K562 (cell line): ENCODE measurements around the gene DIPK1B. TPM values are rescaled to one million over a fixed set of nuclear protein-coding genes. Genes with fewer than 3 reads are reported as not detected.

Experiments
- ATAC-seq: fragments of 200-7000 bp; cut with Tn5 transposase; 3 replicates; pipeline ENCODE4 v1.9.1; 2020; ENCODE audit warnings: moderate library complexity
- BruUV-seq: library from RNA; stranded (reverse); fragments of 400-500 nt; replicated peaks from 2 replicates; lab custom pipeline; 2021; lab: Mats Ljungman, UMichigan
- CTCF ChIA-PET: fragments of 300-600 bp; formaldehyde crosslinking; extraction: SDS; loops from one replicate; lab custom pipeline; 2021; ENCODE audit warnings: low intra/inter-chr PET ratio; lab: Yijun Ruan, JAX
- POLR2A ChIA-PET: fragments of 300-600, 350-650 bp; sonication (Branson Sonifier 250); formaldehyde crosslinking; extraction: SDS; loops from one replicate; lab custom pipeline; 2021; ENCODE audit warnings: antibody characterized with exemption, inconsistent platforms; lab: Yijun Ruan, JAX
- DNase-seq, 4 experiments: peaks; one replicate each; pipeline versions ENCODE4 v3.0.0 to v3.0.0-alpha.2; 2011 to 2018; ENCODE audit warnings: low spot score in 3 of 4, mixed read lengths in 3 of 4; ENCODE audit errors: extremely low read depth in 1 of 4
- FAIRE-seq: peaks from 2 replicates; lab custom pipeline; 2011; peaks lifted over from hg19 to GRCh38; lab: Jason Lieb, UNC
- H2AFZ ChIP-seq: 2 replicates; pipeline ENCODE4 v1.6.0; 2011; ENCODE audit warnings: low read depth, low read length, control low read depth, inconsistent platforms
- H3K27ac ChIP-seq: fragments of 200-600 bp; 3 replicates; pipeline ENCODE4 v1.8.0; 2011; ENCODE audit warnings: low read depth, mild to moderate bottlenecking, control low read depth, inconsistent platforms, low read length, moderate library complexity, mixed read lengths; ENCODE audit errors: extremely low read depth
- H3K27me3 ChIP-seq, 2 experiments: fragments of 300-600 bp in 1 of 2; 2 replicates in 1 of 2; 3 replicates in 1 of 2; pipeline versions ENCODE4 v1.6.0 to v1.8.0; 2011; ENCODE audit warnings: inconsistent platforms in 2 of 2, low read length in 2 of 2, mild to moderate bottlenecking in 1 of 2, mixed read lengths in 1 of 2, moderate library complexity in 1 of 2; ENCODE audit not compliant: control insufficient read depth in 2 of 2, insufficient read depth in 2 of 2
- H3K36me3 ChIP-seq: fragments of 300-600 bp; 3 replicates; pipeline ENCODE4 v1.8.0; 2011; ENCODE audit warnings: mild to moderate bottlenecking, low read length, inconsistent platforms; ENCODE audit not compliant: control insufficient read depth, insufficient read depth
- H3K4me1 ChIP-seq, 2 experiments: fragments of 200-600 bp in 1 of 2; replicated peaks in 1 of 2; 2 replicates in 1 of 2; 3 replicates in 1 of 2; pipeline versions ENCODE4 v1.5.1 to v1.8.0; 2011; ENCODE audit warnings: inconsistent platforms in 2 of 2, low read length in 2 of 2, mild to moderate bottlenecking in 1 of 2, mixed read lengths in 1 of 2, moderate library complexity in 1 of 2; ENCODE audit not compliant: control insufficient read depth in 2 of 2, insufficient read depth in 2 of 2
- H3K4me2 ChIP-seq: 2 replicates; pipeline ENCODE4 v1.6.1; 2011; ENCODE audit warnings: low read length, control low read depth, inconsistent platforms, mixed read lengths; ENCODE audit not compliant: insufficient read depth
- H3K4me3 ChIP-seq: fragments of 200-600 bp; sonication (generic), shearing (Covaris generic); 2 replicates; pipeline ENCODE4 v1.5.1; 2016; ENCODE audit warnings: control low read depth, inconsistent platforms
- H3K79me2 ChIP-seq: fragments of 200-600 bp; 3 replicates; pipeline ENCODE4 v1.8.0; 2011; ENCODE audit warnings: low read length, inconsistent platforms; ENCODE audit not compliant: control insufficient read depth, insufficient read depth
- H3K9ac ChIP-seq, 2 experiments: 2 replicates each; pipeline versions ENCODE4 v1.6.0 to v1.6.1; 2011; ENCODE audit warnings: low read depth in 2 of 2, low read length in 2 of 2, control low read depth in 1 of 2, inconsistent platforms in 1 of 2, mild to moderate bottlenecking in 1 of 2, mixed read lengths in 1 of 2; ENCODE audit not compliant: insufficient read depth in 1 of 2
- H3K9me1 ChIP-seq: one replicate; pipeline ENCODE4 v1.6.0; 2011; ENCODE audit warnings: inconsistent platforms, mild to moderate bottlenecking, low read length, moderate library complexity; ENCODE audit not compliant: control insufficient read depth, insufficient read depth
- H3K9me3 ChIP-seq: replicated peaks from 2 replicates; pipeline ENCODE4 v1.5.1; 2011; ENCODE audit warnings: low read depth, low read length, inconsistent platforms; ENCODE audit not compliant: control insufficient read depth, insufficient read depth
- H4K20me1 ChIP-seq: replicated peaks from 2 replicates; pipeline ENCODE4 v1.6.1; 2011; ENCODE audit warnings: low read length, inconsistent platforms, mixed read lengths; ENCODE audit not compliant: control insufficient read depth, insufficient read depth
- ADNP ChIP-seq: fragments of 200-800 bp; sonication (Bioruptor generic); IDR thresholded peaks from 2 replicates; pipeline ENCODE4 v1.6.1; 2016; ENCODE audit warnings: missing genetic modification characterization, missing compliant biosample characterization
- ATF3 ChIP-seq, 2 experiments: fragments of 450-650 bp in 1 of 2; sonication (generic) in 1 of 2; formaldehyde crosslinking in 1 of 2; IDR thresholded peaks in 1 of 2; conservative IDR thresholded peaks in 1 of 2; 2 replicates each; pipeline versions ENCODE4 v1.6.1 to v1.8.1; 2016 to 2023; ENCODE audit warnings: mild to moderate bottlenecking in 2 of 2, moderate library complexity in 2 of 2, inconsistent platforms in 1 of 2, missing genetic modification reagents in 1 of 2
- BCOR ChIP-seq: fragments of 450-650 bp; IDR thresholded peaks from 2 replicates; pipeline ENCODE4 v1.6.1; 2016
- KDM1A ChIP-seq, 2 experiments: fragments of 450-650 bp; IDR thresholded peaks; 2 replicates each; pipeline ENCODE4 v1.6.1; 2016; ENCODE audit warnings: mild to moderate bottlenecking in 2 of 2
- OTX1 ChIP-seq: fragments of 450-650 bp; formaldehyde crosslinking; IDR thresholded peaks from 2 replicates; pipeline ENCODE4 v1.4.0; 2022; ENCODE audit warnings: mild to moderate bottlenecking
- RBM14 ChIP-seq: fragments of 200-400 bp; formaldehyde crosslinking; IDR thresholded peaks from 2 replicates; pipeline ENCODE4 v1.6.1; 2018; ENCODE audit warnings: low read depth, mild to moderate bottlenecking, low read length, moderate library complexity, borderline replicate concordance; ENCODE audit not compliant: insufficient read depth
- SMARCA5 ChIP-seq: fragments of 450-650 bp; IDR thresholded peaks from 2 replicates; pipeline ENCODE4 v1.6.1; 2016
- TEAD4 ChIP-seq, 2 experiments: sonication (generic) in 1 of 2; formaldehyde crosslinking in 1 of 2; IDR thresholded peaks; 2 replicates each; pipeline versions ENCODE4 v1.6.1 to v1.8.0; 2012 to 2022; ENCODE audit warnings: borderline replicate concordance in 1 of 2, inconsistent platforms in 1 of 2, low read length in 1 of 2, mild to moderate bottlenecking in 1 of 2, missing genetic modification reagents in 1 of 2
- ZFP36 ChIP-seq: fragments of 150-350 bp; IDR thresholded peaks from 2 replicates; pipeline ENCODE4 v1.6.1; 2018; ENCODE audit warnings: low read length, low read depth; ENCODE audit not compliant: partially characterized antibody
- ZNF174 ChIP-seq: fragments of 250-450 bp; sonication (Bioruptor Pico); IDR thresholded peaks from 2 replicates; pipeline ENCODE4 v1.4.0; 2020; ENCODE audit warnings: mild to moderate bottlenecking
- WGBS: fragments of 100-300 bp; shearing (Covaris generic); methylation state at CpG from one replicate; pipeline ENCODE4 v1.1.6; 2016; ENCODE audit warnings: low coverage, mixed read lengths; ENCODE audit not compliant: insufficient coverage; ENCODE audit errors: missing lambda C conversion rate; 5-methylcytosine and 5-hydroxymethylcytosine counted together
- in situ Hi-C: fragments of 300-500 bp; cut with MboI; formaldehyde crosslinking; loops from 4 replicates; pipeline ENCODE4 v1.15.0; 2018; ENCODE audit warnings: inconsistent platforms, mixed read lengths
- intact Hi-C: fragments of 100-400 bp; cut with micrococcal nuclease; formaldehyde crosslinking; loops from 2 replicates; pipeline ENCODE4 v1.14.2; 2022
- polyA plus RNA-seq, 8 experiments: library from polyadenylated mRNA; depleted of rRNA in 4 of 8; stranded (reverse) in 5 of 8; unstranded in 3 of 8; fragments of >200 nt; fragmentation: Nextera tagmentation in 2 of 8; fragmentation: Illumina TruSeq in 1 of 8; extraction: Ambion mirVana in 2 of 8; extraction: Trizol in 1 of 8; gene quantifications; 2 replicates each; pipeline versions ENCODE4 v1.2.1 to v1.2.3, GENCODE V29; 2011 to 2014; ENCODE audit warnings: inconsistent platforms in 1 of 8, missing spikeins in 1 of 8
- total RNA-seq, 7 experiments: library from RNA; depleted of rRNA in 6 of 7; stranded (reverse); fragments of >200 nt in 6 of 7; fragmentation: Illumina TruSeq in 2 of 7; extraction: Trizol in 2 of 7; gene quantifications; 2 replicates each; pipeline versions ENCODE4 v1.2.1 to v1.2.3, GENCODE V29; 2011 to 2021; ENCODE audit warnings: low replicate concordance in 1 of 7

DIPK1B gene
- total and polyA plus RNA-seq, 9 of the 15 experiments (the other 6 are each of a cell fraction or from before 2014, with no cell fraction given) = 0.08 to 22.3 (median 5.9) TPM

- intact Hi-C loops = no loop called here
- FAIRE-seq (no peak), DNase-seq (peak in 1 of 4 experiments; percentile 42), ATAC-seq (no peak)
- ChIA-PET POLR2A (interaction anchor here (0.5 to 1.6 kb wide), 3 partner anchors 10 to 1209 kb away, joined by 3 to 6 read pairs (median 3); no protein-coding TSS in a partner anchor), CTCF (no interaction called here)
- Histone ChIP-seq H3K4me1 (peaks cover 8 to 78% of the 10 kb centered on the region in 2 experiments; a peak in 4 of 5 replicates), H3K36me3 (no peaks in the 10 kb centered on the region), H2AFZ (no peak overlapping the region), H3K9me1 (no peaks in the 10 kb centered on the region), H4K20me1 (no peaks in the 10 kb centered on the region), H3K4me2 (no peak overlapping the region), H3K27ac (no peak overlapping the region), H3K4me3 (no peak overlapping the region), H3K27me3 (no peaks in the 10 kb centered on the region), H3K9ac (peak overlapping the region in 1 of 2 experiments; percentile 76; a peak in 2 of 4 replicates), H3K9me3 (no peaks in the 10 kb centered on the region), H3K79me2 (no peaks in the 10 kb centered on the region)
- in situ Hi-C loops = no loop called here
- 37% methylated on average over 5 of the region's 13 CpGs for WGBS
- BruUV-seq = no TSS peak
- TF ChIP-seq BCOR = peak; percentile 82
- no peak for TF ChIP-seq OTX1 (CRISPR knock-in tag)
- TF ChIP-seq ZFP36 = peak; percentile 89
- no peak for TF ChIP-seq TEAD4 (IDR thresholded peaks at IDR 0.05; ENCODE audit: low read length)
- peak; percentile 68 for TF ChIP-seq TEAD4 (CRISPR knock-in tag; IDR thresholded peaks at IDR 0.05; ENCODE audit: borderline replicate concordance)
- no peak for TF ChIP-seq ATF3 (IDR thresholded peaks at IDR 0.05)
- no peak for TF ChIP-seq ATF3 (CRISPR knock-in tag; conservative IDR thresholded peaks at IDR 0.05)
- no peak for TF ChIP-seq ZNF174 (CRISPR knock-in tag)
- TF ChIP-seq KDM1A (IDR thresholded peaks at IDR 0.05) = peak; percentile 44 to 53; a peak in 2 of 4 replicates
- peak; percentile 4; the same call in 1 of the 2 replicates for TF ChIP-seq SMARCA5
- no peak for TF ChIP-seq RBM14
- TF ChIP-seq ADNP (tag) = 0 out of 2 replicates have a peak, but pooled peaks have one; percentile 22
Measured at GRCh38 chr9:136761545-136761981, 49.2 kb downstream of the DIPK1B start.
